ENCODE measurements around the gene FAM9C. TPM values are rescaled to one million over a fixed set of nuclear protein-coding genes. Genes with fewer than 3 reads are reported as not detected.

The FAM9C gene
- total RNA-seq, result not detected in 2 replicates

DNA sequence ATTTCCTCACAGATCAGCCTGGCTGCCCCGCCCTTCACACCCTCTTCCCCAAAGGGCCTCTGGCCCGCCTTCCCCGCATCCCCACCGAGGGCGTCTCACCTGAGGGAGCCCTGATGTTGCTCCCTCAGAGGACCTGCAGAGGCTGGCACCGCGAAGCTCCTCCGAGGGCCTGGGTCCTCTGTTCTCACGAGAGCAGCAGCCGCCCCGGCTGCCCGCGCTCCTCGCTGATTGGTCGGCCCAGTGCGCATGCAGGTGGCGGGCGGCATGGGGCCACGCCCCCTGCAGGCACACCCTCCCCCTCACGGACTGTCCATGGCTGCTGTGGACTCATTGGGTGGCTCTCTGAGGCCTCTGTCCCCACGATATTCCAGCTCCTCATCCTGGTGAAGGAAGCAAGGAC lies at the start of gene FAM9C:
Gene FAM9C, minus strand, starts transcription at position 180 of the 400 bp plus-strand sequence. CDS start 831 bp downstream, outside the sequence.

Other genes starting within 250 kb of the FAM9C start
- gene TLR7, start 177.5 kb downstream of the FAM9C start, total RNA-seq, result not detected in 2 replicates
- not detected in 2 replicates for gene TLR8, start 138.0 kb downstream of the FAM9C start, total RNA-seq
- gene TMSB4X, start 69.5 kb downstream of the FAM9C start, total RNA-seq, result 2,498 and 3,331 TPM in 2 replicates